A549 (cell line): ENCODE data around the gene SPEF1. TPM values are rescaled to one million over a fixed set of nuclear protein-coding genes. Genes with fewer than 3 reads are reported as not detected.
A peak's percentile ranks its signal among the peaks of the same experiment; 100 is the strongest.

Experiments
- ATAC-seq, 2 experiments: fragments of 200-7000 bp in 1 of 2; fragments of >200 bp in 1 of 2; cut with Nextera tagmentation in 1 of 2; cut with Tn5 transposase in 1 of 2; 3 replicates each; pipeline versions ENCODE4 v1.8.0 to v1.9.1; 2018 to 2020; ENCODE audit warnings: mild to moderate bottlenecking in 1 of 2, moderate library complexity in 1 of 2
- CTCF ChIA-PET: fragments of 300-600 bp; sonication (Branson Sonifier 250); formaldehyde crosslinking; extraction: SDS; loops from one replicate; lab custom pipeline; 2021; ENCODE audit warnings: antibody characterized with exemption, inconsistent platforms; lab: Yijun Ruan, JAX
- POLR2A ChIA-PET: fragments of 350-600 bp; formaldehyde crosslinking; extraction: SDS; loops from one replicate; lab custom pipeline; 2021; ENCODE audit warnings: antibody characterized with exemption, inconsistent platforms; lab: Yijun Ruan, JAX
- DNase-seq, 2 experiments: peaks; one replicate each; pipeline versions ENCODE4 v3.0.0 to v3.0.0-alpha.2; 2011 to 2016; ENCODE audit warnings: low read depth in 1 of 2, low spot score in 1 of 2
- FAIRE-seq: peaks from 2 replicates; lab custom pipeline; 2011; peaks lifted over from hg19 to GRCh38; lab: Jason Lieb, UNC
- H3K27ac ChIP-seq, 2 experiments: fragments of >200 bp; sonication (Bioruptor Twin); formaldehyde crosslinking; 3 replicates each; pipeline ENCODE4 v1.5.1; 2016 to 2017
- H3K4me1 ChIP-seq: fragments of >200 bp; sonication (Bioruptor Twin); formaldehyde crosslinking; 3 replicates; pipeline ENCODE4 v1.6.1; 2016
- H3K4me2 ChIP-seq: fragments of >200 bp; sonication (Bioruptor Twin); formaldehyde crosslinking; 3 replicates; pipeline ENCODE4 v1.6.1; 2016
- H3K4me3 ChIP-seq: fragments of >200 bp; sonication (Bioruptor Twin); formaldehyde crosslinking; 3 replicates; pipeline ENCODE4 v1.5.1; 2016
- H3K9me3 ChIP-seq: fragments of >200 bp; sonication (Bioruptor Twin); formaldehyde crosslinking; 3 replicates; pipeline ENCODE4 v1.6.1; 2016
- CEBPB ChIP-seq, 2 experiments: fragments of >200 bp in 1 of 2; sonication (Bioruptor Twin) in 1 of 2; formaldehyde crosslinking in 1 of 2; IDR thresholded peaks; 2 replicates each; pipeline ENCODE4 v1.6.1; 2012 to 2016
- FOSL2 ChIP-seq, 2 experiments: fragments of 450-650 bp in 1 of 2; fragments of >200 bp in 1 of 2; sonication (Bioruptor Twin) in 1 of 2; formaldehyde crosslinking; IDR thresholded peaks; 2 replicates each; pipeline versions ENCODE4 v1.5.0 to v1.6.1; 2016 to 2020; ENCODE audit warnings: mild to moderate bottlenecking in 1 of 2, moderate library complexity in 1 of 2
- FOXS1 ChIP-seq: fragments of 250-450 bp; sonication (Bioruptor Pico); IDR thresholded peaks from 2 replicates; pipeline ENCODE4 v1.5.0; 2020; ENCODE audit warnings: mild to moderate bottlenecking, moderate library complexity
- GATA3 ChIP-seq: IDR thresholded peaks from 2 replicates; pipeline ENCODE4 v1.6.1; 2012; ENCODE audit warnings: borderline replicate concordance
- HDAC2 ChIP-seq: fragments of 200-600 bp; sonication (generic); IDR thresholded peaks from 2 replicates; pipeline ENCODE4 v1.6.1; 2016
- HOXA7 ChIP-seq: fragments of 250-450 bp; sonication (Bioruptor Pico); IDR thresholded peaks from 2 replicates; pipeline ENCODE4 v1.5.0; 2020; ENCODE audit warnings: mild to moderate bottlenecking, moderate library complexity
- HOXB13 ChIP-seq: fragments of 250-450 bp; sonication (Bioruptor Pico); IDR thresholded peaks from 2 replicates; pipeline ENCODE4 v1.5.0; 2020; ENCODE audit warnings: low read depth, mild to moderate bottlenecking, moderate library complexity
- JUNB ChIP-seq: fragments of >200 bp; sonication (Bioruptor Twin); formaldehyde crosslinking; IDR thresholded peaks from 2 replicates; pipeline ENCODE4 v1.6.1; 2016
- MAZ ChIP-seq: fragments of 150-350 bp; IDR thresholded peaks from 2 replicates; pipeline ENCODE4 v1.6.1; 2014; ENCODE audit warnings: antibody characterized with exemption, low read depth, low read length, borderline replicate concordance
- NFE2L2 ChIP-seq: fragments of 150-350 bp; conservative IDR thresholded peaks from 2 replicates; pipeline ENCODE4 v1.6.1; 2014; ENCODE audit warnings: low read length
- POLR2A ChIP-seq: IDR thresholded peaks from 2 replicates; pipeline ENCODE4 v1.6.1; 2012; ENCODE audit warnings: mild to moderate bottlenecking, low read length
- RAD21 ChIP-seq, 2 experiments: fragments of >200 bp in 1 of 2; sonication (Bioruptor Twin) in 1 of 2; formaldehyde crosslinking in 1 of 2; IDR thresholded peaks in 1 of 2; conservative IDR thresholded peaks in 1 of 2; 2 replicates in 1 of 2; 3 replicates in 1 of 2; pipeline ENCODE4 v1.6.1; 2012 to 2018; ENCODE audit warnings: inconsistent platforms in 1 of 2
- RFX5 ChIP-seq: fragments of 450-650 bp; IDR thresholded peaks from 2 replicates; pipeline ENCODE4 v1.7.1; 2014; ENCODE audit warnings: antibody characterized with exemption, mild to moderate bottlenecking, moderate library complexity
- RNF2 ChIP-seq: fragments of 200-600 bp; sonication (generic); IDR thresholded peaks from 2 replicates; pipeline ENCODE4 v1.6.1; 2016; ENCODE audit warnings: low read depth, mild to moderate bottlenecking, antibody characterized with exemption, moderate library complexity, borderline replicate concordance
- SMC3 ChIP-seq: fragments of >200 bp; sonication (Bioruptor Twin); formaldehyde crosslinking; IDR thresholded peaks from 3 replicates; pipeline ENCODE4 v1.6.1; 2018; ENCODE audit warnings: inconsistent platforms
- ZC3H11A ChIP-seq: fragments of 450-650 bp; IDR thresholded peaks from 2 replicates; pipeline ENCODE4 v1.6.1; 2014; ENCODE audit warnings: antibody characterized with exemption, mild to moderate bottlenecking
- ZFP36 ChIP-seq: fragments of 450-650 bp; IDR thresholded peaks from 2 replicates; pipeline ENCODE4 v1.6.1; 2014; ENCODE audit warnings: borderline replicate concordance; ENCODE audit not compliant: partially characterized antibody
- WGBS: methylation state at CpG from one replicate; pipeline ENCODE4 v1.1.6; 2017; ENCODE audit errors: missing lambda C conversion rate; 5-methylcytosine and 5-hydroxymethylcytosine counted together
- polyA plus RNA-seq, 4 experiments: library from polyadenylated mRNA; depleted of rRNA in 3 of 4; stranded (reverse); fragments of >200 nt; fragmentation: RNase III in 1 of 4; extraction: RNeasy Plus Mini Kit Qiagen cat#74134 plus additional on column Dnase treatment in 1 of 4; gene quantifications; 2 replicates in 3 of 4; 3 replicates in 1 of 4; pipeline ENCODE4 v1.2.3, GENCODE V29; 2011 to 2017
- TF ChIP-seq, protein P1 (sequence below): IDR thresholded peaks from 2 replicates; pipeline ENCODE4 v1.6.1; 2012
- TF ChIP-seq, protein P2 (sequence below): fragments of >200 bp; sonication (Bioruptor Twin); formaldehyde crosslinking; IDR thresholded peaks from 2 replicates; pipeline ENCODE4 v1.6.1; 2016
- TF ChIP-seq, protein P3 (sequence below): fragments of 250-450 bp; sonication (Bioruptor Pico); IDR thresholded peaks from 2 replicates; pipeline ENCODE4 v1.5.0; 2020; ENCODE audit warnings: low read depth, mild to moderate bottlenecking, moderate library complexity
- TF ChIP-seq, protein P4 (sequence below): fragments of 250-450 bp; sonication (Bioruptor Pico); IDR thresholded peaks from 2 replicates; pipeline ENCODE4 v1.5.0; 2021; ENCODE audit warnings: mild to moderate bottlenecking, moderate library complexity, borderline replicate concordance
- TF ChIP-seq, protein P5 (sequence below): fragments of >200 bp; sonication (Bioruptor Twin); formaldehyde crosslinking; IDR thresholded peaks from 3 replicates; pipeline ENCODE4 v1.5.1; 2016

SPEF1 gene
- polyA plus RNA-seq, 2 of the 4 experiments (the other 2 are of a cell fraction): 0.41 to 1.3 TPM

DNA sequence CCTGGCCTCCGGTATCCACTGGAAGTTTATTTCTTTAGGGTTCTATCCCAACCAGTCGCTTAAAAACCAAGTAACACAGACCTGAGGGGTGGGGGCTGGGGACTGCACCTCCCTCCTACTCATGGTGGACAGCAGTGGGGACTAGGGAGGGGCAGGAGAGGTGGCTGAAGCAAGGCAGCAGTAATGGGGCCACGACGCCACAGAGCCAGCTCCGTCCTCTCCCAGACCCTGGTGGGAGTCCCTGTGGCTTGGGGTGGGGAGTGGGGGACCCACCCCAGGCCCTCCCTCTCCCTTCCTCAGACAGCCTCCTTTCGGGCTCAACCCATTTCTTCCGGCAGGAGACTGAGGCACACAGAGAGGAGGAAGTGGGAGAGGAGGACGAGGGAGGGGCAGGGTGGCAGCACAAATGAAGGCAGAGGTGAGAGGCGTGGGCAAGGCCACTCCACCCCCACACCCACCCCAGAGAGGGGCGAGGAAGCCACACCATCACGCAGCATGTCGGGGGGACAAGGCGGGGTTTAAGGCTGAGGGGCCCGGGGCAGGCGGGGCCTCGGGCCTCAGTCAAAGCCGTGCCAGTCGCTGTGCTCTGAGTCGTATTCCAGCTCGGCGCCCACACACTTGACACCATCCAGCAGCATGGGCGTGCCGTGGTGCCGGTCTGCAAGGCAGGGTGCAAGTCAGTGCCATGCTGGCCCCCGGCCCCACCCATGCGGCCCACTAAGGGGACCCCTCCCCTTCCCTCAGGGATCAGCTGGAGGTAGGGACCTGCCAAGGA lies 27.6 kb downstream of the SPEF1 start:
- 90% methylated on average over 26 of the region's 26 CpGs for WGBS
- Histone ChIP-seq H3K27ac (no peak overlapping the region), H3K4me3 (no peak overlapping the region), H3K4me2 (no peak overlapping the region), H3K4me1 (peaks cover 7% of the 10 kb centered on the region; the same call in 2 of the 3 replicates), H3K9me3 (no peaks in the 10 kb centered on the region)
- POLR2A ChIA-PET: interaction anchor here (1.4 to 2.3 kb wide), 2 partner anchors 14 kb away, joined by 7 to 8 read pairs; partner anchors contain the start of gene ADISSP
- CTCF ChIA-PET: interaction anchor here (0.6 to 72.1 kb wide), 16 partner anchors 6 to 318 kb away, joined by 3 to 2233 read pairs (median 4); partner anchors contain the start of genes ADAM33, ADISSP, AP5S1 and CENPB
- ATAC-seq (no peak), FAIRE-seq (no peak), DNase-seq (no peak)
- TF ChIP-seq, protein P1, sequence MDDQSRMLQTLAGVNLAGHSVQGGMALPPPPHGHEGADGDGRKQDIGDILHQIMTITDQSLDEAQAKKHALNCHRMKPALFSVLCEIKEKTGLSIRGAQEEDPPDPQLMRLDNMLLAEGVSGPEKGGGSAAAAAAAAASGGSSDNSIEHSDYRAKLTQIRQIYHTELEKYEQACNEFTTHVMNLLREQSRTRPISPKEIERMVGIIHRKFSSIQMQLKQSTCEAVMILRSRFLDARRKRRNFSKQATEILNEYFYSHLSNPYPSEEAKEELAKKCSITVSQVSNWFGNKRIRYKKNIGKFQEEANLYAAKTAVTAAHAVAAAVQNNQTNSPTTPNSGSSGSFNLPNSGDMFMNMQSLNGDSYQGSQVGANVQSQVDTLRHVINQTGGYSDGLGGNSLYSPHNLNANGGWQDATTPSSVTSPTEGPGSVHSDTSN: 0 out of 2 replicates have a peak, but pooled peaks have one; percentile 31
- no peak for TF ChIP-seq RFX5
- no peak for TF ChIP-seq HOXA7
- TF ChIP-seq JUNB: no peak

DNA sequence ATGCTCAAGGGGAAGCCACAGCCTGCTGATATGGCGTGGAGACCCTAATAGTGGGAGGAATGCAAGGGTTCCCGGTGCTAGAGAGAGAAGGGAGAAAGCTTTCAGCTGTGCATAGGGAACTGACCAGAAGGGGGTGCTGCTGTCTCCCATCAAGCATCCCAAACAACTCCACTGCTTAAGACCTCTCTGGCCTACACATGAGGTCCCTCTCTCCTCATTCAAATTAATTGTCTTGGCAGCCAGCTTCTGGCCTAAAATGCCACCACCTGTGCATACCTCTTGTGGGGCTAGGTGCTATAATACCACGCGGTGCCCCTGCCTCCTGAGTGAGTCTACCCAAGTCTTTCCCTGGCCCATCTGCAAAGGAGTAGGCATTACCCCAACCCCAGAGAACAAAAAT lies 28.1 kb downstream of the SPEF1 start:
- whole genome bisulfite sequencing: 40% methylated on average over 4 of the region's 4 CpGs
- DNase-seq: peak; percentile 85 to 89
- H3K4me3 ChIP-seq: no peak overlapping the region
- ChIA-PET POLR2A (interaction anchor here (1.4 kb wide), 1 partner anchor 15 kb away, joined by 7 read pairs; the partner anchor contains the start of gene ADISSP), CTCF (interaction anchor here (0.7 to 72.1 kb wide), 17 partner anchors 6 to 166 kb away, joined by 3 to 2233 read pairs (median 4); partner anchors contain the start of genes ADAM33, ADISSP, AP5S1 and CENPB)
- no peak overlapping the region for H3K27ac ChIP-seq
- H3K9me3 ChIP-seq: no peaks in the 10 kb centered on the region
- peaks cover 7% of the 10 kb centered on the region; the same call in 2 of the 3 replicates for H3K4me1 ChIP-seq
- H3K4me2 ChIP-seq: no peak overlapping the region
- TF ChIP-seq RNF2 (no peak), MAZ (no peak), HOXB13 (no peak), HDAC2 (no peak), SMC3 (peak; percentile 42; the same call in 1 of the 3 replicates), CEBPB (IDR thresholded peaks at IDR 0.05) (no peak), ZFP36 (no peak), POLR2A (no peak), FOSL2 (IDR thresholded peaks at IDR 0.05) (no peak), FOSL2 (CRISPR knock-in tag; IDR thresholded peaks at IDR 0.05) (no peak), NFE2L2 (no peak), ZC3H11A (no peak), FOXS1 (CRISPR knock-in tag) (no peak), RAD21 (conservative IDR thresholded peaks at IDR 0.05 in 1 of 2, IDR thresholded peaks at IDR 0.05 in 1 of 2) (peak; percentile 57 to 71), GATA3 (no peak)
- TF ChIP-seq, protein P2, sequence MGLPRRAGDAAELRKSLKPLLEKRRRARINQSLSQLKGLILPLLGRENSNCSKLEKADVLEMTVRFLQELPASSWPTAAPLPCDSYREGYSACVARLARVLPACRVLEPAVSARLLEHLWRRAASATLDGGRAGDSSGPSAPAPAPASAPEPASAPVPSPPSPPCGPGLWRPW: no peak
- TF ChIP-seq, protein P3, sequence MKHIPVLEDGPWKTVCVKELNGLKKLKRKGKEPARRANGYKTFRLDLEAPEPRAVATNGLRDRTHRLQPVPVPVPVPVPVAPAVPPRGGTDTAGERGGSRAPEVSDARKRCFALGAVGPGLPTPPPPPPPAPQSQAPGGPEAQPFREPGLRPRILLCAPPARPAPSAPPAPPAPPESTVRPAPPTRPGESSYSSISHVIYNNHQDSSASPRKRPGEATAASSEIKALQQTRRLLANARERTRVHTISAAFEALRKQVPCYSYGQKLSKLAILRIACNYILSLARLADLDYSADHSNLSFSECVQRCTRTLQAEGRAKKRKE (CRISPR knock-in tag): no peak
- TF ChIP-seq, protein P4, sequence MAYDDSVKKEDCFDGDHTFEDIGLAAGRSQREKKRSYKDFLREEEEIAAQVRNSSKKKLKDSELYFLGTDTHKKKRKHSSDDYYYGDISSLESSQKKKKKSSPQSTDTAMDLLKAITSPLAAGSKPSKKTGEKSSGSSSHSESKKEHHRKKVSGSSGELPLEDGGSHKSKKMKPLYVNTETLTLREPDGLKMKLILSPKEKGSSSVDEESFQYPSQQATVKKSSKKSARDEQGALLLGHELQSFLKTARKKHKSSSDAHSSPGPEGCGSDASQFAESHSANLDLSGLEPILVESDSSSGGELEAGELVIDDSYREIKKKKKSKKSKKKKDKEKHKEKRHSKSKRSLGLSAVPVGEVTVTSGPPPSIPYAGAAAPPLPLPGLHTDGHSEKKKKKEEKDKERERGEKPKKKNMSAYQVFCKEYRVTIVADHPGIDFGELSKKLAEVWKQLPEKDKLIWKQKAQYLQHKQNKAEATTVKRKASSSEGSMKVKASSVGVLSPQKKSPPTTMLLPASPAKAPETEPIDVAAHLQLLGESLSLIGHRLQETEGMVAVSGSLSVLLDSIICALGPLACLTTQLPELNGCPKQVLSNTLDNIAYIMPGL: no peak
- TF ChIP-seq, protein P5, sequence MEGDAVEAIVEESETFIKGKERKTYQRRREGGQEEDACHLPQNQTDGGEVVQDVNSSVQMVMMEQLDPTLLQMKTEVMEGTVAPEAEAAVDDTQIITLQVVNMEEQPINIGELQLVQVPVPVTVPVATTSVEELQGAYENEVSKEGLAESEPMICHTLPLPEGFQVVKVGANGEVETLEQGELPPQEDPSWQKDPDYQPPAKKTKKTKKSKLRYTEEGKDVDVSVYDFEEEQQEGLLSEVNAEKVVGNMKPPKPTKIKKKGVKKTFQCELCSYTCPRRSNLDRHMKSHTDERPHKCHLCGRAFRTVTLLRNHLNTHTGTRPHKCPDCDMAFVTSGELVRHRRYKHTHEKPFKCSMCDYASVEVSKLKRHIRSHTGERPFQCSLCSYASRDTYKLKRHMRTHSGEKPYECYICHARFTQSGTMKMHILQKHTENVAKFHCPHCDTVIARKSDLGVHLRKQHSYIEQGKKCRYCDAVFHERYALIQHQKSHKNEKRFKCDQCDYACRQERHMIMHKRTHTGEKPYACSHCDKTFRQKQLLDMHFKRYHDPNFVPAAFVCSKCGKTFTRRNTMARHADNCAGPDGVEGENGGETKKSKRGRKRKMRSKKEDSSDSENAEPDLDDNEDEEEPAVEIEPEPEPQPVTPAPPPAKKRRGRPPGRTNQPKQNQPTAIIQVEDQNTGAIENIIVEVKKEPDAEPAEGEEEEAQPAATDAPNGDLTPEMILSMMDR: peak; percentile 81
- TF ChIP-seq, all 56 proteins: peak for 3
- FAIRE-seq (peak; percentile 84), ATAC-seq (peak; percentile 28 to 62; a peak in 3 of 6 replicates)
